Upper lobe of right lung (tissue), 1 donor: ENCODE results near the gene TMEM263. TPM values are rescaled to one million over a fixed set of nuclear protein-coding genes. Genes with fewer than 3 reads are reported as not detected.

Source experiments
- ATAC-seq: fragments of 200-7000 bp; cut with Tn5 transposase; one replicate; pipeline ENCODE4 v1.9.1; 2020; ENCODE audit warnings: mild to moderate bottlenecking, moderate library complexity
- DNase-seq: peaks from one replicate; pipeline ENCODE4 v3.0.0-alpha.2; 2020
- H3K27ac ChIP-seq: fragments of 200-600 bp; one replicate; pipeline ENCODE4 v1.8.0; 2022
- H3K27me3 ChIP-seq: fragments of 200-600 bp; one replicate; pipeline ENCODE4 v1.8.0; 2022; ENCODE audit warnings: mild to moderate bottlenecking
- H3K36me3 ChIP-seq: fragments of 200-600 bp; one replicate; pipeline ENCODE4 v1.8.0; 2022
- H3K4me1 ChIP-seq: fragments of 200-600 bp; one replicate; pipeline ENCODE4 v1.8.0; 2022
- H3K4me3 ChIP-seq: fragments of 200-600 bp; one replicate; pipeline ENCODE4 v1.8.0; 2022; ENCODE audit warnings: mild to moderate bottlenecking
- H3K9me3 ChIP-seq: fragments of 200-600 bp; one replicate; pipeline ENCODE4 v1.8.0; 2022
- intact Hi-C: fragments of 100-400 bp; cut with DNase I; formaldehyde crosslinking; loops from one replicate; pipeline ENCODE4 v1.11.0; 2022
- total RNA-seq: library from RNA; stranded (reverse); fragmentation: NEBNext Ultra II Directional; extraction: Animal tissue kit (Norgen Biotek cat#: 25700); gene quantifications from one replicate; pipeline ENCODE4 v1.2.1, GENCODE V29; 2021
- TF ChIP-seq, protein P1 (sequence below): fragments of 200-600 bp; IDR thresholded peaks from one replicate; pipeline ENCODE4 v1.8.0; 2022; ENCODE audit warnings: antibody characterized with exemption
- donor health status: DM: no; HTN: yes; CAD: no; lungs with severe emphysema.

TMEM263 gene
- total RNA-seq, 1 donor from 2014 or later, result 32.6 TPM

DNA sequence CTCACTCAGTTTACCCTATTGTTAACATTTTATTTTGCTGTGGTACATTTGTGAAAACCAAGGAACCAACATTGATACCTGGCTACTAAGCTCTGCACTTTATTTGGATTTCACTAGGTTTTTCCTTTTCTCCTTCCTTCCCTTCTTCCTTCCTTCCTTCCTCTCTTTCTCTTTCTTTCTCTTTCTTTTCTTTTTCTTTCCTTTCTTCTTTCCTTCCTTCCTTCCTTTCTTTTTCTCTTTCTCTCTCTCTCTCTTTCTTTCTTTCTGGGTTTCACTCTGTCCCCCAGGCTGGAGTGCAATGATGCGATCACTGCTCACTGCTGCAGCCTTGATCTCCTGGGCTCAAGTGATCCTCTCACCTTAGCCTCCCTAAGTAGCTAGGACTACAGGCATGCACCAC lies 29.1 kb upstream of the TMEM263 start:
- TF ChIP-seq, protein P1, sequence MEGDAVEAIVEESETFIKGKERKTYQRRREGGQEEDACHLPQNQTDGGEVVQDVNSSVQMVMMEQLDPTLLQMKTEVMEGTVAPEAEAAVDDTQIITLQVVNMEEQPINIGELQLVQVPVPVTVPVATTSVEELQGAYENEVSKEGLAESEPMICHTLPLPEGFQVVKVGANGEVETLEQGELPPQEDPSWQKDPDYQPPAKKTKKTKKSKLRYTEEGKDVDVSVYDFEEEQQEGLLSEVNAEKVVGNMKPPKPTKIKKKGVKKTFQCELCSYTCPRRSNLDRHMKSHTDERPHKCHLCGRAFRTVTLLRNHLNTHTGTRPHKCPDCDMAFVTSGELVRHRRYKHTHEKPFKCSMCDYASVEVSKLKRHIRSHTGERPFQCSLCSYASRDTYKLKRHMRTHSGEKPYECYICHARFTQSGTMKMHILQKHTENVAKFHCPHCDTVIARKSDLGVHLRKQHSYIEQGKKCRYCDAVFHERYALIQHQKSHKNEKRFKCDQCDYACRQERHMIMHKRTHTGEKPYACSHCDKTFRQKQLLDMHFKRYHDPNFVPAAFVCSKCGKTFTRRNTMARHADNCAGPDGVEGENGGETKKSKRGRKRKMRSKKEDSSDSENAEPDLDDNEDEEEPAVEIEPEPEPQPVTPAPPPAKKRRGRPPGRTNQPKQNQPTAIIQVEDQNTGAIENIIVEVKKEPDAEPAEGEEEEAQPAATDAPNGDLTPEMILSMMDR, result no peak
- Histone ChIP-seq H3K27me3 (peaks cover 5% of the 10 kb centered on the region), H3K27ac (no peak overlapping the region), H3K4me1 (no peaks in the 10 kb centered on the region), H3K4me3 (no peak overlapping the region), H3K9me3 (no peaks in the 10 kb centered on the region), H3K36me3 (no peaks in the 10 kb centered on the region)
- no peak for DNase-seq
- ATAC-seq, result no peak
- intact Hi-C loops, result no loop called here

- intact Hi-C loops, result no loop called here
- DNase-seq (no peak), ATAC-seq (no peak)
- Histone ChIP-seq H3K27ac (no peak overlapping the region), H3K36me3 (no peaks in the 10 kb centered on the region), H3K4me3 (no peak overlapping the region), H3K4me1 (no peaks in the 10 kb centered on the region), H3K27me3 (no peaks in the 10 kb centered on the region), H3K9me3 (no peaks in the 10 kb centered on the region)
- TF ChIP-seq, protein P1, result no peak
Measured at GRCh38 chr12:106934277-106934676, 21.4 kb upstream of the TMEM263 start.

GRCh38 chr12:106941481-106942156 lies 14.1 kb upstream of the TMEM263 start:
- H3K27me3 ChIP-seq, result no peaks in the 10 kb centered on the region
- no peaks in the 10 kb centered on the region for H3K4me1 ChIP-seq
- intact Hi-C loops, result no loop called here
- H3K27ac ChIP-seq, result no peak overlapping the region
- TF ChIP-seq, protein P1, result no peak
- ATAC-seq (no peak), DNase-seq (no peak)
- no peaks in the 10 kb centered on the region for H3K9me3 ChIP-seq
- no peaks in the 10 kb centered on the region for H3K36me3 ChIP-seq
- no peak overlapping the region for H3K4me3 ChIP-seq

DNA sequence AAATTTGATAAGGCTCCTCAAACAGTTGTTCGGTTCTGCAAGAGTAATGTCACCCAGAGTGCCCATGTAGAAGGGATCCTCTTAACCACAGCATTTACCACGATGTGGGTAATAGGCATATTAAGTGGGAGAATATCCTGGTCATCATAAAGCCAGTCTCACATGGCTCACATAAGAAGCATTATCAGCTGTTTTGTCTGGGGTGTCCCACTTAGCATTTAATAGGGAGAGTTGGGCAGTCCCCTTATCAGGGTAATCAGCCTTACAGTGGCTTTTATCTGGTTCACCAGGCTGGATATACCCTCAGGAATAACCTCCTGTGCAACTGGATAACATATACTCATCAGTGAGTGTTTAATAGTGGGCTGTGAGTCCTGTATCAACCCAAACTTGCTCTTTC lies 12.9 kb upstream of the TMEM263 start:
- H3K27ac ChIP-seq, result no peak overlapping the region
- H3K4me3 ChIP-seq, result no peak overlapping the region
- TF ChIP-seq, protein P1, result no peak
- DNase-seq, result no peak
- no peaks in the 10 kb centered on the region for H3K9me3 ChIP-seq
- no peak for ATAC-seq
- intact Hi-C loops, result no loop called here
- no peaks in the 10 kb centered on the region for H3K4me1 ChIP-seq
- H3K27me3 ChIP-seq, result no peaks in the 10 kb centered on the region
- no peaks in the 10 kb centered on the region for H3K36me3 ChIP-seq

- TF ChIP-seq, protein P1, result no peak
- Histone ChIP-seq H3K36me3 (no peaks in the 10 kb centered on the region), H3K4me3 (no peak overlapping the region), H3K27me3 (no peaks in the 10 kb centered on the region), H3K4me1 (no peaks in the 10 kb centered on the region), H3K9me3 (no peaks in the 10 kb centered on the region), H3K27ac (no peak overlapping the region)
- intact Hi-C loops, result no loop called here
- ATAC-seq (no peak), DNase-seq (no peak)
Measured at GRCh38 chr12:106945261-106945851, 10.4 kb upstream of the TMEM263 start.
